Measurements from ENCODE around the gene PLCB1.

DNA sequence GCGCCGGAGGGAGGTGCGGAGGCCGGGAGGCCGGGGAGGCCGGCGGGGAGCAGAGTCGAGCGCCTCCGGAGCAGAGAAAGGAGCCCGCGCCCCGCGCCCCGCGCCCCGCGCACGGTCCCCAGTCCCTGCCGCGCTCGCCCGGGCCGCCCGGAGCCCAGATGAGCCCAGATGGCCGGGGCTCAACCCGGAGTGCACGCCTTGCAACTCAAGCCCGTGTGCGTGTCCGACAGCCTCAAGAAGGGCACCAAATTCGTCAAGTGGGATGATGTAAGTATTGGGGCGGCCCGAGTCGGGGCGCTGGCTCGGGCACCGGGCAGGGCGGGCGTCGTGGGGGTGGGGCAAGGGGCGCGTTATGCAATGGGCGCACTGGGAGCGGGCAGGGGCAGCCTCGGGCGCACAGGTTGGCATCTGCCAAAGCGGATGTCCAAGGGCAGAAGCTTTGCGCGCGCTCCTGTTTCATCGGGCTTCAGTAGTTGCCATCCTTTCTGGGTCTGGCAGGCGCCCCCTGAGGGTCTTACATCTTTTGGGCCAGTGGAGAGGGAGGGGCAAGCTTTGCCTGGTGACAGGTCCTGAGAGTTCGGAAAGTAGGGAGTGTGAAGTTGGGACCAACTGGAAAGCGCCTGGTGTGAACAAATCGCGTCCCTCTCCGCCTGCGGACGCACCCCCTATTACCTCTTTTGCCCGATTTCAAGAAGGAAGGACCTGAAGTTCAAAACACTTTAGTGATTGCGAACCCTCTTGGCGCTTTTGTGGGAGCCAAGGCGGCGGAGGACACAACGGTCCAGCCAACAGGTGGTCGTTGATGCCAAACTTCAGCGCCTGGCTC, 631 bp downstream of the PLCB1 start:
- TF ChIP-seq CTCF (conservative IDR thresholded peaks at IDR 0.05 in 1 of 2, IDR thresholded peaks at IDR 0.05 in 1 of 2; ENCODE audit: extremely low read depth in 1 of 2, insufficient read depth in 1 of 2, low read depth in 1 of 2, low read length in 2 of 2) (no peak), EZH2 (IDR thresholded peaks at IDR 0.05; ENCODE audit: borderline replicate concordance, low read length) (peak; percentile 42)
